ENCODE measurements around the gene ARL15. TPM values are rescaled to one million over a fixed set of nuclear protein-coding genes. Genes with fewer than 3 reads are reported as not detected.

ARL15 gene
- polyA plus RNA-seq, 1 of the 3 experiments (the other 2 are of a cell fraction) = 6.4 TPM

DNA sequence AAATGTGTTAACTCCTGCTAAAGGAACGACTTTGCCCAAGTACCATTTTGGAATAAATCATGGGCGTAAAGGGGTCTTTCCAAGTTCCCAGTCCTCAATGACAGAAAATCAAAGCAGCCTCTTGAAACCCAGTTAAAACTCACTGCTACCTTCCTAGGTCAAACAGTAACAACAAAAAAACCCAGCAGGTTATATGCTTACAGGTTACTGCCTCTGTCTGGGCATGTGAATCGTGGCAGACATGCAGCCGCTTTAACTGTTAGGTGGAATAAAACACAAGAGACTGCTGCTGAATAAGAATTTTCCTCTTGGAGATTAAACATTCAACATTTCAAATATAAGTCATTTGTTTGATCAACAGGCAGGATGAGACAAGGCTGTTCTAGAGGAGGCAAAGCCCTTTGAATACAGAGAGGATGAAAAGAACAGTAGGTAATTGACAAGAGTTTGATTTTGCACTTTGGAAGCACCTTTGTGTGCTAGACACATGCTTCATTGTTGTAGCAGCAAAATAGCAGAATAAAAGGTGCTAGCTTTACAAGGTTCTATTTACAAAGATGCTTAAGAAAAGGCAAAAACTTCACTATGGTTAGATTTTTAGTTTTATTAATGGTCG, 430.6 kb downstream of the ARL15 start (continued):
- TF ChIP-seq SIN3A (IDR thresholded peaks at IDR 0.05; ENCODE audit: borderline replicate concordance, low read depth, low read length) (no peak), TCF12 (IDR thresholded peaks at IDR 0.05) (no peak)

DNA sequence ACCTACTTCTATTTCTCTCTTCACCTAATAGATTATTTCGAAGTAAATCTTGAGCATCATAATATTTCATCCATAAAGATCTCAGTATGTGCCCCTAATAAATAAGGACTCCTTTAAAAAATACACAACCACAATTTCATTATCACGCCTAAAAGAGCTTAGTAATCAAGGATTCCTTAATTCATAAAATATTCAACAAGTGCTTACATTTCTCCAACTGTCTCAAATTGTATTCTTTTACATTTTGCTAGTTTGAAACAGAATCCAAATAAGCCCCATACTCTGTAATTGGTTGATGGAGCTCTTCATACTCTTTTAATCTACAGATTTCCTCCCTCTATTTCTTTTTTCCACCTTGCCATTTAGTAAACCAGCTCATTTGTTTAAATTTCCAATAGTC, 432.4 kb downstream of the ARL15 start:
- WGBS (ENCODE audit: low lambda C conversion rate) = 67% methylated on average over 2 of the region's 2 CpGs

DNA sequence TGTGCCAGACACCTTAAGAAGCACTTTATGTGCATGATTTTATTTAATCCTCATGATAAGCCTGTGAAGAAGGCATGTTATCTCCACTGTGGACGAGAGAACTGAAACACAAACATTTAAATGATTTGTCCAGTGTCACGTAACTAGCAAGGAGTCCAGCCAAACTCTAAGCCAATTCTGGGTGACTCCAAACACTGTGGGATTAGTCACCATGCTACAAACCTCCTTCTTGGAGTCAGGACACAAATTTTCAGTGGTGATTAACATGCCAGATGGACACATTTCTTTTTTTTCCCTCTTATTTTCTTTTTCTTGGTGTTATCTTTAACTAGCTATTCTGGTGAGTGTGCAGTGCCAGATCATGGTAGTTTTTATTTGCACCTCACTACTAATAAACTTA, 433.1 kb downstream of the ARL15 start:
- ChIA-PET POLR2A (interaction anchor here (0.5 kb wide), 1 partner anchor 41 kb away, joined by 3 read pairs; no protein-coding TSS in a partner anchor), CTCF (interaction anchor here (0.9 kb wide), 1 partner anchor 8 kb away, joined by 4 read pairs; no protein-coding TSS in a partner anchor)
- no peak overlapping the region; a peak in 1 of 4 replicates for H3K27ac ChIP-seq (ENCODE audit: low read depth in 2 of 2, low read length in 1 of 2)
- H3K9ac ChIP-seq = no peak overlapping the region
- no peaks in the 10 kb centered on the region for H3K27me3 ChIP-seq (ENCODE audit: insufficient read depth)
- no peak for TF ChIP-seq TEAD4 (IDR thresholded peaks at IDR 0.05; ENCODE audit: borderline replicate concordance, insufficient read depth)
- 0 out of 2 replicates have a peak, but pooled peaks have one; percentile 12 for TF ChIP-seq NFIC (IDR thresholded peaks at IDR 0.05; ENCODE audit: borderline replicate concordance)
- no peak for TF ChIP-seq TCF12 (IDR thresholded peaks at IDR 0.05)
- TF ChIP-seq FOSL2 (IDR thresholded peaks at IDR 0.05; ENCODE audit: borderline replicate concordance, low read depth) = no peak
- no peak for TF ChIP-seq TAF1 (IDR thresholded peaks at IDR 0.05; ENCODE audit: borderline replicate concordance, low read depth, low read length)
- 57% methylated on average over 2 of the region's 2 CpGs for WGBS (ENCODE audit: low lambda C conversion rate)
- no peaks in the 10 kb centered on the region for H4K20me1 ChIP-seq (ENCODE audit: insufficient read depth)
- no peaks in the 10 kb centered on the region for H3K9me3 ChIP-seq
- no peak overlapping the region for H2AFZ ChIP-seq (ENCODE audit: low read depth)
- H3F3A ChIP-seq (replicated peaks; ENCODE audit: insufficient read depth) = peaks cover 3% of the 10 kb centered on the region
- no peaks in the 10 kb centered on the region for H3K79me2 ChIP-seq (ENCODE audit: insufficient read depth)
- peaks cover 0 to 4% of the 10 kb centered on the region in 2 experiments; a peak in 1 of 4 replicates for H3K4me1 ChIP-seq (ENCODE audit: control insufficient read depth in 1 of 2, insufficient read depth in 2 of 2, low read depth in 1 of 2, low read length in 1 of 2)
- no peak for DNase-seq
- H3K4me3 ChIP-seq (ENCODE audit: low read depth in 2 of 2, low read length in 1 of 2) = no peak overlapping the region; a peak in 1 of 4 replicates
- no peaks in the 10 kb centered on the region for H3K36me3 ChIP-seq (replicated peaks in 1 of 2; ENCODE audit: control insufficient read depth in 1 of 2, insufficient read depth in 2 of 2, low read length in 1 of 2)
- peak overlapping the region; percentile 25; the same call in 1 of the 2 replicates for H3K4me2 ChIP-seq
- no peaks in the 10 kb centered on the region for H3K9me2 ChIP-seq

More for the DNA sequence above, 432.4 kb downstream of the ARL15 start:
- no peaks in the 10 kb centered on the region for H4K20me1 ChIP-seq (ENCODE audit: insufficient read depth)
- H3F3A ChIP-seq (replicated peaks; ENCODE audit: insufficient read depth) = peaks cover 3% of the 10 kb centered on the region
- H3K27me3 ChIP-seq (ENCODE audit: insufficient read depth) = no peaks in the 10 kb centered on the region
- H3K27ac ChIP-seq (ENCODE audit: low read depth in 2 of 2, low read length in 1 of 2) = no peak overlapping the region
- no peaks in the 10 kb centered on the region for H3K36me3 ChIP-seq (replicated peaks in 1 of 2; ENCODE audit: control insufficient read depth in 1 of 2, insufficient read depth in 2 of 2, low read length in 1 of 2)
- POLR2A ChIA-PET = no interaction called here
- H3K4me2 ChIP-seq = no peak overlapping the region
- no peaks in the 10 kb centered on the region for H3K9me3 ChIP-seq
- H3K4me1 ChIP-seq (ENCODE audit: control insufficient read depth in 1 of 2, insufficient read depth in 2 of 2, low read depth in 1 of 2, low read length in 1 of 2) = peaks cover 0 to 4% of the 10 kb centered on the region in 2 experiments; a peak in 1 of 4 replicates
- no peaks in the 10 kb centered on the region for H3K79me2 ChIP-seq (ENCODE audit: insufficient read depth)
- no peak overlapping the region for H3K4me3 ChIP-seq (ENCODE audit: low read depth in 2 of 2, low read length in 1 of 2)
- TF ChIP-seq RCOR1 (IDR thresholded peaks at IDR 0.05; ENCODE audit: low read length) (no peak), SMC3 (IDR thresholded peaks at IDR 0.05; ENCODE audit: low read depth, low read length) (no peak), FOSL2 (IDR thresholded peaks at IDR 0.05; ENCODE audit: borderline replicate concordance, low read depth) (no peak), TCF12 (IDR thresholded peaks at IDR 0.05) (no peak), GATA2 (CRISPR knock-in tag; IDR thresholded peaks at IDR 0.05) (no peak), SIN3A (IDR thresholded peaks at IDR 0.05; ENCODE audit: borderline replicate concordance, low read depth, low read length) (no peak), MXI1 (IDR thresholded peaks at IDR 0.05; ENCODE audit: low read depth, low read length) (no peak), NFIC (IDR thresholded peaks at IDR 0.05; ENCODE audit: borderline replicate concordance) (no peak), GABPA (IDR thresholded peaks at IDR 0.05; ENCODE audit: low read depth) (no peak), RXRA (IDR thresholded peaks at IDR 0.05; ENCODE audit: borderline replicate concordance, low read depth) (no peak), FOXM1 (IDR thresholded peaks at IDR 0.05; ENCODE audit: low read depth) (no peak), RAD21 (IDR thresholded peaks at IDR 0.05; ENCODE audit: low read length) (no peak), TAF1 (IDR thresholded peaks at IDR 0.05; ENCODE audit: borderline replicate concordance, low read depth, low read length) (no peak), JUND (IDR thresholded peaks at IDR 0.05) (no peak)
- TF ChIP-seq, protein P1, sequence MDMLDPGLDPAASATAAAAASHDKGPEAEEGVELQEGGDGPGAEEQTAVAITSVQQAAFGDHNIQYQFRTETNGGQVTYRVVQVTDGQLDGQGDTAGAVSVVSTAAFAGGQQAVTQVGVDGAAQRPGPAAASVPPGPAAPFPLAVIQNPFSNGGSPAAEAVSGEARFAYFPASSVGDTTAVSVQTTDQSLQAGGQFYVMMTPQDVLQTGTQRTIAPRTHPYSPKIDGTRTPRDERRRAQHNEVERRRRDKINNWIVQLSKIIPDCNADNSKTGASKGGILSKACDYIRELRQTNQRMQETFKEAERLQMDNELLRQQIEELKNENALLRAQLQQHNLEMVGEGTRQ (IDR thresholded peaks at IDR 0.05; ENCODE audit: borderline replicate concordance, low read depth, low read length) = no peak
- TF ChIP-seq, protein P2, sequence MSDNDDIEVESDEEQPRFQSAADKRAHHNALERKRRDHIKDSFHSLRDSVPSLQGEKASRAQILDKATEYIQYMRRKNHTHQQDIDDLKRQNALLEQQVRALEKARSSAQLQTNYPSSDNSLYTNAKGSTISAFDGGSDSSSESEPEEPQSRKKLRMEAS (IDR thresholded peaks at IDR 0.05; ENCODE audit: low read depth) = no peak
- TF ChIP-seq, protein P3, sequence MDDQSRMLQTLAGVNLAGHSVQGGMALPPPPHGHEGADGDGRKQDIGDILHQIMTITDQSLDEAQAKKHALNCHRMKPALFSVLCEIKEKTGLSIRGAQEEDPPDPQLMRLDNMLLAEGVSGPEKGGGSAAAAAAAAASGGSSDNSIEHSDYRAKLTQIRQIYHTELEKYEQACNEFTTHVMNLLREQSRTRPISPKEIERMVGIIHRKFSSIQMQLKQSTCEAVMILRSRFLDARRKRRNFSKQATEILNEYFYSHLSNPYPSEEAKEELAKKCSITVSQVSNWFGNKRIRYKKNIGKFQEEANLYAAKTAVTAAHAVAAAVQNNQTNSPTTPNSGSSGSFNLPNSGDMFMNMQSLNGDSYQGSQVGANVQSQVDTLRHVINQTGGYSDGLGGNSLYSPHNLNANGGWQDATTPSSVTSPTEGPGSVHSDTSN (IDR thresholded peaks at IDR 0.05) = no peak
- no peak for DNase-seq
- H2AFZ ChIP-seq (ENCODE audit: low read depth) = no peak overlapping the region
- CTCF ChIA-PET = interaction anchor here (0.9 kb wide), 1 partner anchor 9 kb away, joined by 4 read pairs; no protein-coding TSS in a partner anchor
- no peak overlapping the region for H3K9ac ChIP-seq
- no peaks in the 10 kb centered on the region for H3K9me2 ChIP-seq

Measured in SK-N-SH (cell line).